Measurements from ENCODE around the gene PRRT1B.

DNA sequence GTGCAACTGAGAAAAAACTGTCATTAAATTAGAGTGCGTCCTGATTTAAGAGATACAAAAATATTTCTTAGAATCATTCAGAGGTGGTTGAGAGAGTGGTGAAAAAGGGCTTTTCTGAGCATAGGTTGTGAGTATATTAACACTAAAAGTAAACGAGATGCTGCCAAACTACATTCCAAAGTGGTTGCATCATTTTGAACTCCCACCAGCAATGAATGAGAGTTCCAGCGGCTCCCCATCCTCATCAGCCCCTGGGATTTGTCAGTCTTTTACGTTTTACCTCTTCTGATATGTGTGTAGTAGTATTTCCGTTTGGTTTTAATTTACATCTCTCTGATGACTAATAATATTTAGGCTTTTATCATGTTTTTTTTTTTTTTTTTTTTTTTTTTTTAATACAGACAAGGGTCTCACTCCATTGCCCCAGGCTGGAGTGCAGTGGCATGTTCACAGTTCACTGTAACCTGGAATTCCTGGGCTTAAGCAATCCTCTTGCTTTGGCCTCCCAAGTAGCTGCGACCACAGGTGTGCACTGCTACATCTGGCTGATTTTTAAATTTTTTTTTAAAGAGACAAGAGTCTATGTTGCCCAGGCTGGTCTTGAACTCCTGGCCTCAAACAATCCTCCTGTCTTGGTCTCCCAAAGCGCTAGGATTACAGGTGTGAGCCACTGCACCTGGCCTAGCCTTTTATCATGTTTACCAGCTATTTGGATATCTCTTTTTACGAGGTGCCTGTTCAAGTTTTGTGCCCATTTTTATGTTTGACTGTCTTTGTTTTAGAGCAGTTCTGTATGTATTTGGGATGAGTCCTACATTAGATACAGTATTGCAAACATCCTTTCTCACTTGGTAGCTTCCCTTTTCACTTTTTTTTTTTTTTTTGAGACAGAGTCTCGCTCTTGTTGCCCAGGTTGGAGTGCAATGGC is 17.0 kb downstream of the PRRT1B start:
- TF ChIP-seq, protein P1, sequence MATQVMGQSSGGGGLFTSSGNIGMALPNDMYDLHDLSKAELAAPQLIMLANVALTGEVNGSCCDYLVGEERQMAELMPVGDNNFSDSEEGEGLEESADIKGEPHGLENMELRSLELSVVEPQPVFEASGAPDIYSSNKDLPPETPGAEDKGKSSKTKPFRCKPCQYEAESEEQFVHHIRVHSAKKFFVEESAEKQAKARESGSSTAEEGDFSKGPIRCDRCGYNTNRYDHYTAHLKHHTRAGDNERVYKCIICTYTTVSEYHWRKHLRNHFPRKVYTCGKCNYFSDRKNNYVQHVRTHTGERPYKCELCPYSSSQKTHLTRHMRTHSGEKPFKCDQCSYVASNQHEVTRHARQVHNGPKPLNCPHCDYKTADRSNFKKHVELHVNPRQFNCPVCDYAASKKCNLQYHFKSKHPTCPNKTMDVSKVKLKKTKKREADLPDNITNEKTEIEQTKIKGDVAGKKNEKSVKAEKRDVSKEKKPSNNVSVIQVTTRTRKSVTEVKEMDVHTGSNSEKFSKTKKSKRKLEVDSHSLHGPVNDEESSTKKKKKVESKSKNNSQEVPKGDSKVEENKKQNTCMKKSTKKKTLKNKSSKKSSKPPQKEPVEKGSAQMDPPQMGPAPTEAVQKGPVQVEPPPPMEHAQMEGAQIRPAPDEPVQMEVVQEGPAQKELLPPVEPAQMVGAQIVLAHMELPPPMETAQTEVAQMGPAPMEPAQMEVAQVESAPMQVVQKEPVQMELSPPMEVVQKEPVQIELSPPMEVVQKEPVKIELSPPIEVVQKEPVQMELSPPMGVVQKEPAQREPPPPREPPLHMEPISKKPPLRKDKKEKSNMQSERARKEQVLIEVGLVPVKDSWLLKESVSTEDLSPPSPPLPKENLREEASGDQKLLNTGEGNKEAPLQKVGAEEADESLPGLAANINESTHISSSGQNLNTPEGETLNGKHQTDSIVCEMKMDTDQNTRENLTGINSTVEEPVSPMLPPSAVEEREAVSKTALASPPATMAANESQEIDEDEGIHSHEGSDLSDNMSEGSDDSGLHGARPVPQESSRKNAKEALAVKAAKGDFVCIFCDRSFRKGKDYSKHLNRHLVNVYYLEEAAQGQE (IDR thresholded peaks at IDR 0.05; ENCODE audit: insufficient read depth in 1 of 2, low read depth in 2 of 2, low read length in 2 of 2): no peak
- no peak for TF ChIP-seq SIN3A (IDR thresholded peaks at IDR 0.05; ENCODE audit: borderline replicate concordance, insufficient read depth, low read length)
- no peak for TF ChIP-seq POLR2AphosphoS5 (IDR thresholded peaks at IDR 0.05; ENCODE audit: low read depth, low read length)
- no peak for TF ChIP-seq FOXP2 (optimal IDR thresholded peaks at IDR 0.05; ENCODE audit: borderline replicate concordance, extremely low read depth, extremely low read length, insufficient read depth)
- no peak for TF ChIP-seq TAF1 (IDR thresholded peaks at IDR 0.05; ENCODE audit: borderline replicate concordance, insufficient read depth, low read length)
